GM21515 (cell line): ENCODE data around the gene XYLB.
"Not testable (repeated sequence)": the region's sequence is repeated elsewhere in the genome, so short reads cannot be mapped to it uniquely, and the experiment has no call there.

Source experiments
- ATAC-seq: cut with Tn5 transposase; IDR thresholded peaks from one replicate; pipeline ENCODE4 v1.9.1; 2021; ENCODE audit not compliant: unreplicated experiment

Gene XYLB

DNA sequence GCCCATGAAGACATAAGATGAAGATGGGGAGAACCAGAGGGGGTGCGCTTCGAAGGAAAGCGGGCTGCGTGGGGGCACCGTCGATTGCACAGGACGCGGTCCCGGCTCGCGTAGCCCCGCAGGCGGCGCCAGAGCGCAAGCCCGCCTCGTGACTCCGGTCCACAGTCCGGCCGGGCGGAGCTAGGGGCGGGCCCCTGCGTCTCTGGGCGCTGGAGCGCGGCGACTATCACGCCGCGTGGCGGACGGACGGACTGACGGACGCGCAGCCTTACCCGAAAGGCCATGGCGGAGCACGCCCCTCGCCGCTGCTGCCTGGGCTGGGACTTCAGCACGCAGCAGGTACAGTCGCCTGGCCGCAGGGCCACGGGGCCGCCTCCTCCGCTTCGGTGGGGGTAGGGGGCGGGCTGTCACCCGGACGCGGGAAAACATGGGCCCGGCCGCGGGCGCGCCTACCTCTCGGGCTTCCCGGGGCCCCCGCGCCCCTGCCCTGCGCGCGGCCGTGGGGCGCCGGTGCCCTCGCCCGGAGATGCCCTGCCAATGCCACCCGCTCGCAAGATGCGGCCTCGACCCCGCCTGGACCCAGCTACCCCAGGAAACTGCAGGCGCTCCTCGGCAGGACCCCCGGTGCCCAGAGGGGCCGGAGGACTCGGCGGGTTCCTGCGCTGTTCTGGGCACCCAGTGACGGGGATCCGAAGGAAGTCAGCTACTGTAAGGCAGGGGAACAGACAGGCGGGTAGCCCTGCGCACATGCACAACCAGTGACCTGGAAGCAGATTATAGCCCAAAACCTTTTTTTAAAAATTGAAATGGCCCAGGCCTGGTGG is at the start of gene XYLB:
Gene XYLB, plus strand, starts transcription at position 199 of the 824 bp plus-strand sequence. Its CDS starts 84 bp downstream, at position 283.
- peak; percentile 98 for ATAC-seq

- not testable (repeated sequence) for ATAC-seq
Measured at GRCh38 chr3:38297053-38297452, 49.5 kb upstream of the XYLB start.

DNA sequence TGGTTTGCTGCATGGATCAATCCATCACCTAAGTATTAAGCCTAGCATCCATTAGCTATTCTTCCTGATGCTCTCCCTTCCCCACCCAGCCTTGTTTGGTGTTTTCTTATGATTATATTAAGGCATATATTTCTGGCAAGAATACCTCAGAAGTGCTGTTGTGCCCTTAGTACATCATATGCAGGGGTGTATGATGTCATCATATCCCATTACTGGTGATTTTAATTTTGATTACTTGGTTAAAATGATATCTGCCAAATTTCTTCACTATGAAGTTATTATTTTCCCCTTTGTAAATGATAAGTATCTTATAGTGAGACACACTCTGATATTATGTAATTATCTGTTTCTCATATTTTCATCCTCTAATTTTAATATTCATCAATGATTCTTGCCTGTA is 49.0 kb upstream of the XYLB start:
- ATAC-seq = no peak

DNA sequence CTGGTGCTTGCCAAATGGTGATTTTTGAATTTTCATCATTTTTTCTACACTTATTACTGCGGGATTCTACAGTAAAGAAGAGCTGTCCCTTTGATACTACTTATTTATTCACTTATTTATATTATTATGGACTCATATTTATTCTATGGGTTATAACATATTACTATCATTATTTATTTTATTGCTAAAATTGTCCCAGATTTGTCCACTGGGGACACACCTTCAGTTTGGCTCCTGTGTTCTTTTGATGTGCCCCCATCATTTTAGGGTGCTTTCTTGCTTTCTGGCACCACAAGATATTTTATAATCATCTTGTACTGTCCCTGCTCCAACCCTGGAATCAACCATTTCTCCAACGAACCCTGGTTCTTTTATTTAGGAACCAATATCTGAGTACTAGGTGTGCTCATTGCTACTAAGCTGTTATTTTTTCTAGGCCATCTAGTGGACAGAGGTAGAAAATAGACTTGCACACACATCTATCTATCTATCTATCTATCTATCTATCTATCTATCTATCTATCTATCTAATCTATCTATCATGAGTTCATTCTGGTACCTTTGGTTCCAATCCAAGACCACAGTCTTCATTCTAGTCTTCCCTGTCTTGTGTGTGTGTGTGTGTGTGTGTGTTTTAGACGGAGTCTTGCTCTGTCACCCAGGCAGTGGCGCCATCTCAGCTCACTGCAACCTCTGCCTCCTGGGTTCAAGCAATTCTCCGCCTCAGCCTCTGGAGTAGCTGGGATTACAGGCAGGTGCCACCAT is 48.5 kb upstream of the XYLB start:
- ATAC-seq = no peak

GRCh38 chr3:38306941-38307340 is 39.6 kb upstream of the XYLB start:
- no peak for ATAC-seq

DNA sequence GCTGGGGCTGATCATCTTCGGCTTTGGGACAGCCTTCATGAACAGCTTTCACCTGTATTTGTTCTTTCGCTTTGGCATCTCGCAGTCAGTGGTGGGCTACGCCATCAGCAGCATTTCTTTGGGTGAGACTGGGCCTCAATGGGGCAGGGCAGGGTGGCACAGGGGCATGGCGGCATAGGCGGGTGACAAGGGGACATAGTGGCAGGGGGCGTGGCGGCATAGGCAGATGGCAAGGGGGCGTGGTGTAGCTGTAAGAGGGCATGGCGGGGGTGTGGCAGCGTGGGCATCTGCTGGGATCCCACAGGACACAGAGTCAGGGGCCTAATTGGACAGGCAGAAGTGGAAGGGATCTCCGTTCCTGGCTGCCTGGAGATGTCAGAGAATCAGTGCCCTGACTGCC is 39.0 kb upstream of the XYLB start:
- ATAC-seq = no peak

GRCh38 chr3:38308456-38308855 is 38.1 kb upstream of the XYLB start:
- ATAC-seq = no peak

- ATAC-seq = no peak
Measured at GRCh38 chr3:38311476-38311875, 35.1 kb upstream of the XYLB start.

DNA sequence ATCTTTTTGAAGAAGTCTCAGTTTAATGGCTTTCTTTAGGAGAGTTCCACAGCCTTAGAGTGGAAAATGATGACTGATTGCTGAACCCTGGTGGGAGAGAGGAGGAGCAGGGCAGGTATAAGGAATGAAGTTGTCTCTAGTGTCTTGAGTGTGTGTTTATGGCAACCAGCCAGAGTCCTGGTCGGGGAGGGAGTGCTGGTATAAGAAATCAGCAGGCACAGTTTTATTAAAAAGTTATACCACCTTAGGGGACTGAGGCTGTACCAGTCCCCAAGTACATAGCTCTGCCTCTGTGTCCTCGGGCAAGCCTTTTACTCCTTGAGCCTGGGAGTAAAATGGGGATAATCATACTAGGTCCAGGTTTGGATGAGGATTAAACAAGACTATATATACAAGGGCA is 34.6 kb upstream of the XYLB start:
- no peak for ATAC-seq

GRCh38 chr3:38312356-38312755 is 34.2 kb upstream of the XYLB start:
- no peak for ATAC-seq

GRCh38 chr3:38313263-38313662 is 33.3 kb upstream of the XYLB start:
- no peak for ATAC-seq

DNA sequence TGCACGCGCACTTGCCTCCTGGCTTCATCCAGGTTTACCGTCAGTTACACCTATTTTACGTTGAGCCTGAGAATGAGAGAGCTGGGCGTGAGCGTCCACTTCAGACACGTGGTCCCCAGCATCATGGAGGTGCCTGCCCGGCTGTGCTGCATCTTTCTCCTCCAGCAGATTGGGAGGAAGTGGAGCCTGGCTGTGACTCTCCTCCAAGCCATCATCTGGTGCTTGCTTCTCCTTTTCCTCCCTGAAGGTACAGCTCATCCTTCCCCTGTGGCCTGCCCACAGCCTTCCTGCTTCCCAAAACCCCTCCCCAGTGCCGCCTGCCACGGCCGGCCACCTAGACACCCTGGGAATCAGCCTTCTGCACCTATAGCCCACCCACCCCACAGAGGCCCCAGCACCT is 32.9 kb upstream of the XYLB start:
- ATAC-seq = no peak

GRCh38 chr3:38314112-38314763 is 32.3 kb upstream of the XYLB start:
- ATAC-seq = no peak

- no peak for ATAC-seq
Measured at GRCh38 chr3:38314764-38315487, 31.7 kb upstream of the XYLB start.

DNA sequence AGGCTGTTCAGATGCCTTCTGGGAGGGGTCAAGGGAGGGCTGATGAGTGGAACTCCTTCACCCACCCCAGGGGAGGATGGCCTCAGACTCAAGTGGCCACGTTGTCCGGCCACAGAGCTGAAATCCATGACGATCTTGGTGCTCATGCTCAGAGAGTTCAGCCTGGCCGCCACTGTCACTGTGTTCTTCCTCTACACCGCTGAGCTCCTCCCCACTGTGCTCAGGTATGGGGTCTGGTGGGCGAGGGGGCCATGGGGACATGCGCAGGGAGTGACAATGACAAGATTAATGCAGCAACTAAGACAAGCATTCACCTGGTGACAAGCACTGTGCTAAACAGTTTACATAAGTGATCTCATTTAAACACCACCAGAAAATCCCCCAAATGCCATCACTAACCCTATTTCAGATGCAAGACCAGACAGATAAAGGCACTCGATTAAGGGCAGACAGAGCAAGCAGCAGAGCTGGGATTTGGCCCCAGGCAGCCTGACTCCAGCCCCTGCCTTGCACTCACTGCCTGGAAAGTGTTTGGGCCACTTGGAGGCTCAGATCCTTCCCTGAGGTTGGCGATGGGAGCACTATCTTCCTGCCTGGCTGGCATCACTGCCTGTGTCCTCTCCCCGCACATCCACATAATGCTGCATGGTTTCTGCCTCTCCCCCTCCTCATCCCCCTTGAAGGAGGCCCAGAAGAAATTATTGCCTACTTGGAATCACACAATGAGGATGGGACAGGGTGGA is 30.9 kb upstream of the XYLB start:
- ATAC-seq = no peak

DNA sequence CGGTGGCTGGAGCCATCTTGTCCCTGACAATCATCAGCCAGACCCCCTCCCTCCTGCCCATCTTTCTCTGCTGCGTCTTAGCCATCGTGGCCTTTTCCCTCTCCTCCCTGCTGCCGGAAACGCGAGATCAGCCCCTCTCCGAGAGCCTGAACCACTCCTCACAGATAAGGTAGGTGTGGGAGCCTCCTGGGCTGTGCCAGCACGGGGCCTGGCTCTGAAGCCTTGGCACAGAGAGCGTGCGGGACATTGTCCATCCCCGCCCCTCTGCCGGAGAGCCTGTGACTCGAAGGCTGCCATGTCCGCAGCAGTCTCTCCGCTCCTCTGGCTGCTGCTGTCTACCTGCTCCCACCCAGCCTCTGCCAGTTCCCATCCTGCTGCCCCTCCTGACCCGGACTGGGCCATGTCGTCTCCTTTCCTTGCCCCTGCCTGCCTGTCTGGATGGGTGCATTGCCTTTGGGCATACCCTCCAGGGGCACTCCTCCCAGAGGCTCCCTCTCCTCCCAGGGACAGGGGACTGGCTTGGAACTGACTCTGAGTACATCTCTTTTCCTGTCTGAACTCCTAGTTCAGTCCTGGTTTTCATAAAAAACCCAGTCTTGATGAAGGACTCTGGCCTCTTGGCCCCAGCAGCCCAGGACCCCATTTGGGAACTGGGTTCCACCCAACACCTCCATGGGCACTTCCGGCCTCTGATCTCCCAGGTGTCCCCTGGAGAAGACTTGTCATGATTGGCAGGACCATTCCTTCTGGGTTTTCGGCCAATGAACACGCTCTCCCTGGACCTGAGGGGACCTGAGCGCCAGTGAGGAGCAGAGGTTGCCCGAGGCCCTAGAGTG is 30.0 kb upstream of the XYLB start:
- no peak for ATAC-seq

- no peak for ATAC-seq
Measured at GRCh38 chr3:38317192-38317759, 29.3 kb upstream of the XYLB start.

DNA sequence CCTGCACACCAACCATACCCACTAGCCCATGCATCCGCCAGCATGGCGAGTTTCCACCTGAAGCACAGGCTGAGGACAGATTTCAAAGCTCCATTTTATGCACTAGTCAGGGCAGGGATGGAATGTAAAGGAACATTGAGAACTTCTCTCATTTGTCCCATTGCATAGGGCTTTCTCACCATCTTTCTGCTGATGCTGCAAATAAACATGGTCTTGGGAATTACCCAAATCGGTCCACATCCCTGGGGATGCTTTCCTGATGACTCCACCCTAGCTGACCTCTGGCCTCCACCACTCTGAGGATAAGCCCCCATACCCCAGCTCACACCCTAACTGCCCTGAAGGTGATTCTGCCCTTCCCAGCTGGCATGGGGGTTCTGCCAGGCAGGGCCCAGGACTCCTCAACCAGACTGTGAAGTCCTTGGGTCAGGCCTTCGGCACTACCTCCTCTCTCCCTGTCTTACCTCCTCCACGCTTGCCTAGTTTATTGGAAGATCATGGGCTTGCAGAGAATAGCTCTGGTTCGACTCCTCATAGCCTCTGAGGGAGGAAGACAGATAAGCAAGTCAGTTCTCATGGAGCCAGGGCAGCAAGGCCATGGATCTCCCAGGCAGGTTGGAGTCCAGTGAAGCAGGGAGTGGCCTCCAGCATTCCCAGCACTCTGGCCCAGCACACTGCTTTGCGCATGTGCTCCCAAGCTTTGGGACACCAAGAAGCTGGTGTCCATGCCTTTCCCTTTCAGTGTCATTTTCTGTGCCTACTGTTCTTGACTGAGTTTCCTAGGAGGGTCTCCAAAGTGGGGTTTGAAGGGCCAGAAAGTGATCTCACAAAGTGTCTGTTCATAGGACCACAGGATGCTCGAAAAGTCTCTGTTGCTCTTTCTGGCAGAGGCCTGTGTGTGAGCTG is 27.6 kb upstream of the XYLB start:
- no peak for ATAC-seq
